SK-N-SH (cell line): ENCODE data around the gene INHBB. TPM values are rescaled to one million over a fixed set of nuclear protein-coding genes. Genes with fewer than 3 reads are reported as not detected.

Experiments
- CTCF ChIA-PET: fragments of 300-600, 350-600 bp; formaldehyde crosslinking; extraction: SDS; loops from one replicate; lab custom pipeline; 2021; lab: Yijun Ruan, JAX
- POLR2A ChIA-PET: fragments of 350-600 bp; sonication (Branson Sonifier 250); formaldehyde crosslinking; extraction: SDS; loops from one replicate; lab custom pipeline; 2020; ENCODE audit warnings: antibody characterized with exemption, inconsistent platforms; lab: Yijun Ruan, JAX
- DNase-seq: peaks from one replicate; pipeline ENCODE4 v3.0.0; 2012
- H2AFZ ChIP-seq: fragments of 200-600 bp; sonication (generic); 2 replicates; pipeline ENCODE4 v1.8.1; 2016; ENCODE audit warnings: antibody characterized with exemption, mild to moderate bottlenecking, low read depth
- H3F3A ChIP-seq: fragments of 200-600 bp; sonication (generic); replicated peaks from 2 replicates; pipeline ENCODE3; 2016; ENCODE audit warnings: antibody characterized with exemption, mild to moderate bottlenecking; ENCODE audit not compliant: insufficient read depth
- H3K27ac ChIP-seq, 2 experiments: fragments of 200-500 bp in 1 of 2; fragments of 200-600 bp in 1 of 2; sonication (Bioruptor generic) in 1 of 2; sonication (generic), shearing (Covaris generic) in 1 of 2; 2 replicates each; pipeline versions ENCODE4 v1.5.1 to v1.6.1; 2014 to 2016; ENCODE audit warnings: low read depth in 2 of 2, inconsistent platforms in 1 of 2, low read length in 1 of 2, mild to moderate bottlenecking in 1 of 2, mixed read lengths in 1 of 2
- H3K27me3 ChIP-seq: fragments of 200-600 bp; sonication (generic), shearing (Covaris generic); 2 replicates; pipeline ENCODE4 v1.6.1; 2016; ENCODE audit warnings: mixed run types; ENCODE audit not compliant: insufficient read depth
- H3K36me3 ChIP-seq, 2 experiments: fragments of 200-500 bp in 1 of 2; fragments of 200-600 bp in 1 of 2; sonication (Bioruptor generic) in 1 of 2; sonication (generic) in 1 of 2; replicated peaks in 1 of 2; 2 replicates each; pipeline versions ENCODE3 to v1.5.1; 2014 to 2016; ENCODE audit warnings: low read length in 1 of 2, mild to moderate bottlenecking in 1 of 2; ENCODE audit not compliant: insufficient read depth in 2 of 2, control insufficient read depth in 1 of 2
- H3K4me1 ChIP-seq, 2 experiments: fragments of 200-500 bp in 1 of 2; fragments of 200-600 bp in 1 of 2; sonication (Bioruptor generic) in 1 of 2; sonication (generic), shearing (Covaris generic) in 1 of 2; 2 replicates each; pipeline versions ENCODE4 v1.5.1 to v1.6.1; 2014 to 2016; ENCODE audit warnings: low read depth in 1 of 2, low read length in 1 of 2, mixed run types in 1 of 2; ENCODE audit not compliant: insufficient read depth in 2 of 2, control insufficient read depth in 1 of 2
- H3K4me2 ChIP-seq: fragments of 200-600 bp; sonication (generic), shearing (Covaris generic); 2 replicates; pipeline ENCODE4 v1.6.1; 2017; ENCODE audit warnings: mixed run types
- H3K4me3 ChIP-seq, 2 experiments: fragments of 200-500 bp in 1 of 2; fragments of 200-600 bp in 1 of 2; sonication (Bioruptor generic) in 1 of 2; sonication (generic), shearing (Covaris generic) in 1 of 2; 2 replicates each; pipeline versions ENCODE4 v1.5.1 to v1.8.1; 2014 to 2016; ENCODE audit warnings: low read depth in 2 of 2, inconsistent platforms in 1 of 2, low read length in 1 of 2, mild to moderate bottlenecking in 1 of 2, mixed read lengths in 1 of 2, moderate library complexity in 1 of 2
- H3K79me2 ChIP-seq: fragments of 200-600 bp; sonication (generic); 2 replicates; pipeline ENCODE4 v1.8.1; 2017; ENCODE audit warnings: mild to moderate bottlenecking; ENCODE audit not compliant: insufficient read depth
- H3K9ac ChIP-seq: fragments of 200-600 bp; sonication (generic); 2 replicates; pipeline ENCODE4 v1.6.1; 2017; ENCODE audit warnings: mixed run types
- H3K9me2 ChIP-seq: fragments of 200-600 bp; sonication (generic); 2 replicates; pipeline ENCODE4 v1.6.1; 2017; ENCODE audit warnings: mixed run types
- H3K9me3 ChIP-seq: fragments of 200-600 bp; sonication (generic); 2 replicates; pipeline ENCODE4 v1.6.1; 2017; ENCODE audit warnings: mixed run types, mild to moderate bottlenecking, moderate library complexity
- H4K20me1 ChIP-seq: fragments of 200-600 bp; sonication (generic); 2 replicates; pipeline ENCODE4 v1.6.1; 2017; ENCODE audit warnings: mild to moderate bottlenecking, mixed run types; ENCODE audit not compliant: insufficient read depth
- MAX ChIP-seq: IDR thresholded peaks from 2 replicates; pipeline ENCODE4 v1.4.0; 2012; ENCODE audit warnings: low read depth
- REST ChIP-seq: IDR thresholded peaks from 2 replicates; pipeline ENCODE4 v1.6.1; 2012; ENCODE audit warnings: mild to moderate bottlenecking, low read depth, low read length, moderate library complexity
- TAF1 ChIP-seq: IDR thresholded peaks from 2 replicates; pipeline ENCODE4 v1.6.1; 2012; ENCODE audit warnings: low read depth, mild to moderate bottlenecking, low read length, moderate library complexity, borderline replicate concordance
- USF1 ChIP-seq: IDR thresholded peaks from 2 replicates; pipeline ENCODE4 v1.4.0; 2012; ENCODE audit warnings: low read depth, borderline replicate concordance
- WGBS: methylation state at CpG from one replicate; pipeline ENCODE4 v1.1.6; 2017; ENCODE audit warnings: low lambda C conversion rate; 5-methylcytosine and 5-hydroxymethylcytosine counted together
- polyA plus RNA-seq, 3 experiments: library from polyadenylated mRNA; depleted of rRNA; stranded (reverse); fragments of >200 nt; gene quantifications; 2 replicates each; pipeline ENCODE4 v1.2.3, GENCODE V29; 2012

The INHBB gene
- polyA plus RNA-seq, 1 of the 3 experiments (the other 2 are of a cell fraction) = 0.03 TPM

GRCh38 chr2:120355780-120356266 lies 9.9 kb downstream of the INHBB start (continued):
- TF ChIP-seq REST (no peak), MAX (no peak)

GRCh38 chr2:120357768-120358167 lies 11.8 kb downstream of the INHBB start:
- H3K27me3 ChIP-seq = 0 out of 2 replicates have a peak, but pooled peaks cover 12% of the 10 kb centered on the region
- no peak overlapping the region for H2AFZ ChIP-seq
- no peaks in the 10 kb centered on the region for H3K9me3 ChIP-seq
- H3K4me3 ChIP-seq = no peak overlapping the region
- H3K79me2 ChIP-seq = no peaks in the 10 kb centered on the region
- no peak overlapping the region for H3K9ac ChIP-seq
- POLR2A ChIA-PET = no interaction called here
- DNase-seq = no peak
- H3K9me2 ChIP-seq = no peaks in the 10 kb centered on the region
- CTCF ChIA-PET = interaction anchor here (1.6 kb wide), 1 partner anchor 14 kb away, joined by 4 read pairs; no protein-coding TSS in a partner anchor
- TF ChIP-seq USF1 = no peak
- TF ChIP-seq, all 33 proteins: peak for 0
- Histone ChIP-seq H3K4me1 (peaks cover 0 to 4% of the 10 kb centered on the region in 2 experiments; a peak in 1 of 4 replicates), H3K36me3 (no peaks in the 10 kb centered on the region), H3K27ac (no peak overlapping the region), H3K4me2 (no peak overlapping the region), H3F3A (no peaks in the 10 kb centered on the region), H4K20me1 (no peaks in the 10 kb centered on the region)
- WGBS = 60% methylated on average over 6 of the region's 6 CpGs

GRCh38 chr2:120358734-120359465 lies 13.0 kb downstream of the INHBB start:
- Histone ChIP-seq H3K9ac (no peak overlapping the region), H3K79me2 (no peaks in the 10 kb centered on the region), H3K27me3 (0 out of 2 replicates have a peak, but pooled peaks cover 12% of the 10 kb centered on the region), H3K9me3 (no peaks in the 10 kb centered on the region), H3K4me3 (no peak overlapping the region), H3K27ac (no peak overlapping the region), H4K20me1 (no peaks in the 10 kb centered on the region), H3K4me2 (no peak overlapping the region), H3K36me3 (no peaks in the 10 kb centered on the region), H2AFZ (no peak overlapping the region), H3K4me1 (peaks cover 0 to 4% of the 10 kb centered on the region in 2 experiments; a peak in 1 of 4 replicates), H3F3A (no peaks in the 10 kb centered on the region), H3K9me2 (no peaks in the 10 kb centered on the region)
- no peak for DNase-seq
- ChIA-PET CTCF (interaction anchor here (0.7 to 1.6 kb wide), 2 partner anchors 16 to 322 kb away, joined by 3 to 4 read pairs; no protein-coding TSS in a partner anchor), POLR2A (no interaction called here)
- TF ChIP-seq TAF1 = no peak
- 80% methylated on average over 25 of the region's 28 CpGs for WGBS
